T-helper 2 cell (primary cell): Measurements from ENCODE around the gene GH1.

Experiments
- DNase-seq, 5 experiments: peaks; one replicate each; pipeline versions ENCODE4 v3.0.0 to v3.0.0-alpha.2; 2012 to 2022

The GH1 gene

GRCh38 chr17:63944736-63945499 is 26.3 kb upstream of the GH1 start:
- DNase-seq: no peak

GRCh38 chr17:63943745-63944144 is 25.1 kb upstream of the GH1 start:
- no peak for DNase-seq

- DNase-seq: no peak
These were observed 23.8 kb upstream of the GH1 start for GRCh38 chr17:63942309-63942985.

- DNase-seq: no peak
These were observed 23.1 kb upstream of the GH1 start for GRCh38 chr17:63941751-63942150.

GRCh38 chr17:63941162-63941561 is 22.5 kb upstream of the GH1 start:
- DNase-seq: no peak

- no peak for DNase-seq
These were observed 21.9 kb upstream of the GH1 start for GRCh38 chr17:63940584-63940983.

- DNase-seq: no peak
These were observed 21.2 kb upstream of the GH1 start for GRCh38 chr17:63939884-63940283.

- DNase-seq: no peak
These were observed 20.8 kb upstream of the GH1 start for GRCh38 chr17:63939401-63939800.

- DNase-seq: no peak
These were observed 19.3 kb upstream of the GH1 start for GRCh38 chr17:63937920-63938319.

- DNase-seq: no peak
These were observed 18.7 kb upstream of the GH1 start for GRCh38 chr17:63937319-63937718.

- DNase-seq: no peak
These were observed 15.8 kb upstream of the GH1 start for GRCh38 chr17:63934183-63935112.

- no peak for DNase-seq
These were observed 15.0 kb upstream of the GH1 start for GRCh38 chr17:63933598-63933997.

GRCh38 chr17:63932721-63933120 is 14.1 kb upstream of the GH1 start:
- DNase-seq: no peak

- DNase-seq: peak in 2 of 5 experiments; percentile 39 to 69
These were observed 13.4 kb upstream of the GH1 start, which contains the start of gene CD79B for GRCh38 chr17:63931981-63932561. TSS of gene CD79B (minus strand) at chr17:63932331. CDS start at chr17:63932261, 70 bp downstream.

GRCh38 chr17:63930951-63931575 is 12.4 kb upstream of the GH1 start:
- DNase-seq: peak; percentile 25 to 76 (median 45)

GRCh38 chr17:63929860-63930766 is 11.5 kb upstream of the GH1 start:
- DNase-seq: no peak

- DNase-seq: no peak
These were observed 10.5 kb upstream of the GH1 start for GRCh38 chr17:63928966-63929695.

GRCh38 chr17:63928172-63928666 is 9.6 kb upstream of the GH1 start:
- no peak for DNase-seq

GRCh38 chr17:63927464-63928171 is 9.0 kb upstream of the GH1 start:
- no peak for DNase-seq

- DNase-seq: no peak
These were observed 7.5 kb upstream of the GH1 start for GRCh38 chr17:63926164-63926563.
